H1 (cell line): ENCODE data around the gene RHBG. TPM values are rescaled to one million over a fixed set of nuclear protein-coding genes. Genes with fewer than 3 reads are reported as not detected.

Experiments
- CTCF ChIA-PET: fragments of 300-600 bp; sonication (Branson Sonifier 250); formaldehyde crosslinking; loops from one replicate; lab custom pipeline; 2021; ENCODE audit not compliant: partially characterized antibody; lab: Charles Lee
- POLR2A ChIA-PET: fragments of 300-600 bp; sonication (Branson Sonifier 250); formaldehyde crosslinking; loops from one replicate; lab custom pipeline; 2021; ENCODE audit warnings: inconsistent platforms; ENCODE audit not compliant: partially characterized antibody; lab: Charles Lee
- DNase-seq, 2 experiments: peaks; one replicate each; pipeline versions ENCODE4 v3.0.0 to v3.0.0-alpha.2; 2010 to 2022; ENCODE audit warnings: low spot score in 2 of 2, low read depth in 1 of 2, mixed read lengths in 1 of 2
- FAIRE-seq: peaks from 2 replicates; lab custom pipeline; 2011; peaks lifted over from hg19 to GRCh38; lab: Jason Lieb, UNC
- H2AFZ ChIP-seq: 2 replicates; pipeline ENCODE4 v1.8.1; 2012; ENCODE audit warnings: low read length, inconsistent platforms
- H2AK5ac ChIP-seq: 2 replicates; pipeline ENCODE4 v1.6.1; 2013; ENCODE audit warnings: low read depth, low read length
- H2BK120ac ChIP-seq: replicated peaks from 2 replicates; pipeline ENCODE3; 2013; ENCODE audit warnings: low read depth, low read length, inconsistent platforms
- H2BK12ac ChIP-seq: 2 replicates; pipeline ENCODE4 v1.6.1; 2013; ENCODE audit warnings: low read depth, low read length
- H2BK15ac ChIP-seq: 2 replicates; pipeline ENCODE4 v1.6.1; 2013; ENCODE audit warnings: low read length
- H2BK20ac ChIP-seq: 2 replicates; pipeline ENCODE4 v1.6.1; 2013; ENCODE audit warnings: low read length
- H2BK5ac ChIP-seq: 2 replicates; pipeline ENCODE4 v1.6.1; 2013; ENCODE audit warnings: low read depth, low read length
- H3K14ac ChIP-seq: 2 replicates; pipeline ENCODE4 v1.6.1; 2013; ENCODE audit warnings: inconsistent platforms; ENCODE audit not compliant: insufficient read length
- H3K18ac ChIP-seq: 2 replicates; pipeline ENCODE4 v1.6.1; 2013; ENCODE audit warnings: low read length; ENCODE audit errors: extremely low read depth
- H3K23ac ChIP-seq: 2 replicates; pipeline ENCODE4 v1.6.1; 2013; ENCODE audit warnings: inconsistent platforms; ENCODE audit not compliant: insufficient read length
- H3K23me2 ChIP-seq: 2 replicates; pipeline ENCODE4 v1.6.1; 2013; ENCODE audit warnings: low read depth, low read length
- H3K27ac ChIP-seq: 2 replicates; pipeline ENCODE4 v1.6.1; 2011; ENCODE audit warnings: low read depth, low read length, inconsistent platforms
- H3K27me3 ChIP-seq, 4 experiments: replicated peaks in 1 of 4; 1 replicate in 1 of 4; 2 replicates in 3 of 4; pipeline versions ENCODE4 v1.6.1 to v1.8.1; 2011 to 2013; ENCODE audit warnings: low read length in 3 of 4, mild to moderate bottlenecking in 3 of 4, inconsistent platforms in 2 of 4, mixed read lengths in 2 of 4, moderate library complexity in 1 of 4; ENCODE audit not compliant: control insufficient read depth in 3 of 4, insufficient read depth in 3 of 4; ENCODE audit errors: extremely low read depth in 1 of 4
- H3K36me3 ChIP-seq, 4 experiments: 2 replicates each; pipeline versions ENCODE4 v1.6.1 to v1.8.1; 2011 to 2013; ENCODE audit warnings: mild to moderate bottlenecking in 4 of 4, low read length in 3 of 4, moderate library complexity in 2 of 4, control low read depth in 1 of 4, inconsistent platforms in 1 of 4; ENCODE audit not compliant: insufficient read depth in 4 of 4, control insufficient read depth in 2 of 4
- H3K4ac ChIP-seq: replicated peaks from 2 replicates; pipeline ENCODE3; 2013; ENCODE audit warnings: low read length, low read depth, mixed read lengths, inconsistent platforms; ENCODE audit not compliant: insufficient read length
- H3K4me1 ChIP-seq, 4 experiments: replicated peaks in 1 of 4; 1 replicate in 1 of 4; 2 replicates in 3 of 4; pipeline versions ENCODE4 v1.6.1 to v1.8.1; 2011 to 2013; ENCODE audit warnings: low read length in 3 of 4, inconsistent platforms in 2 of 4, mixed read lengths in 1 of 4; ENCODE audit not compliant: insufficient read depth in 4 of 4, control insufficient read depth in 3 of 4
- H3K4me2 ChIP-seq, 2 experiments: 2 replicates each; pipeline versions ENCODE4 v1.6.1 to v1.8.1; 2011 to 2013; ENCODE audit warnings: low read depth in 2 of 2, low read length in 2 of 2, control low read depth in 1 of 2, inconsistent platforms in 1 of 2, mild to moderate bottlenecking in 1 of 2; ENCODE audit not compliant: insufficient read depth in 1 of 2
- H3K4me3 ChIP-seq, 4 experiments: fragments of 200-600, 300-600 bp in 1 of 4; sonication (generic), shearing (Covaris generic), sonication (Bioruptor Twin) in 1 of 4; 2 replicates each; pipeline versions ENCODE4 v1.5.1 to v1.8.1; 2011 to 2016; ENCODE audit warnings: low read length in 4 of 4, low read depth in 3 of 4, control low read depth in 2 of 4, inconsistent platforms in 2 of 4, mild to moderate bottlenecking in 2 of 4, mixed read lengths in 1 of 4, moderate library complexity in 1 of 4; ENCODE audit not compliant: insufficient read depth in 2 of 4; ENCODE audit errors: extremely low read depth in 1 of 4
- H3K56ac ChIP-seq: replicated peaks from 2 replicates; pipeline ENCODE3; 2013; ENCODE audit warnings: low read depth, mild to moderate bottlenecking, mixed read lengths, low read length, inconsistent platforms; ENCODE audit not compliant: insufficient read length
- H3K79me1 ChIP-seq: 2 replicates; pipeline ENCODE4 v1.6.1; 2013; ENCODE audit warnings: low read depth, low read length, control low read depth
- H3K79me2 ChIP-seq, 2 experiments: 2 replicates each; pipeline versions ENCODE4 v1.6.1 to v1.8.1; 2012 to 2013; ENCODE audit warnings: low read length in 2 of 2, mild to moderate bottlenecking in 2 of 2, inconsistent platforms in 1 of 2; ENCODE audit not compliant: insufficient read depth in 2 of 2, control insufficient read depth in 1 of 2
- H3K9ac ChIP-seq, 4 experiments: replicated peaks in 1 of 4; 1 replicate in 1 of 4; 2 replicates in 3 of 4; pipeline versions ENCODE4 v1.6.1 to v1.8.1; 2011 to 2013; ENCODE audit warnings: low read depth in 3 of 4, low read length in 3 of 4, control low read depth in 2 of 4, mild to moderate bottlenecking in 2 of 4, moderate library complexity in 2 of 4, inconsistent platforms in 1 of 4; ENCODE audit errors: extremely low read depth in 1 of 4
- H3K9me3 ChIP-seq, 2 experiments: 2 replicates each; pipeline versions ENCODE4 v1.6.1 to v1.8.1; 2012 to 2013; ENCODE audit warnings: mild to moderate bottlenecking in 2 of 2, moderate library complexity in 2 of 2, control low read depth in 1 of 2, inconsistent platforms in 1 of 2, low read depth in 1 of 2, low read length in 1 of 2, mixed read lengths in 1 of 2; ENCODE audit not compliant: insufficient read depth in 2 of 2
- H4K20me1 ChIP-seq, 2 experiments: replicated peaks in 1 of 2; 2 replicates each; pipeline versions ENCODE3 to v1.8.1; 2011 to 2013; ENCODE audit warnings: inconsistent platforms in 2 of 2, low read length in 2 of 2, mild to moderate bottlenecking in 1 of 2; ENCODE audit not compliant: insufficient read depth in 2 of 2, control insufficient read depth in 1 of 2
- H4K5ac ChIP-seq: 2 replicates; pipeline ENCODE4 v1.6.1; 2013; ENCODE audit warnings: low read length, low read depth, mixed read lengths, inconsistent platforms; ENCODE audit not compliant: insufficient read length
- H4K8ac ChIP-seq: 2 replicates; pipeline ENCODE4 v1.8.0; 2013; ENCODE audit warnings: mild to moderate bottlenecking, moderate library complexity, low read length, inconsistent platforms; ENCODE audit not compliant: insufficient read depth; ENCODE audit errors: extremely low read depth
- H4K91ac ChIP-seq: replicated peaks from 2 replicates; pipeline ENCODE3; 2013; ENCODE audit warnings: low read length, mixed read lengths, inconsistent platforms; ENCODE audit not compliant: insufficient read length
- BACH1 ChIP-seq: IDR thresholded peaks from 2 replicates; pipeline ENCODE4 v1.6.1; 2012; ENCODE audit warnings: low read length, improper control_type of control experiment
- EGR1 ChIP-seq: IDR thresholded peaks from 2 replicates; pipeline ENCODE4 v1.6.1; 2011; ENCODE audit warnings: low read depth, low read length, borderline replicate concordance
- GABPA ChIP-seq: IDR thresholded peaks from 2 replicates; pipeline ENCODE4 v1.6.1; 2011; ENCODE audit warnings: mild to moderate bottlenecking, low read length, moderate library complexity, borderline replicate concordance; ENCODE audit not compliant: insufficient read depth
- JUND ChIP-seq: IDR thresholded peaks from 2 replicates; pipeline ENCODE4 v1.6.1; 2011; ENCODE audit warnings: mild to moderate bottlenecking, improper control_type of control experiment, low read length
- SIX5 ChIP-seq: IDR thresholded peaks from 2 replicates; pipeline ENCODE4 v1.6.1; 2011; ENCODE audit warnings: mild to moderate bottlenecking, low read depth, low read length
- SP1 ChIP-seq: IDR thresholded peaks from 2 replicates; pipeline ENCODE4 v1.6.1; 2011; ENCODE audit warnings: low read depth, low read length
- TEAD4 ChIP-seq: IDR thresholded peaks from 2 replicates; pipeline ENCODE4 v1.6.1; 2012; ENCODE audit warnings: low read depth, low read length, inconsistent platforms, mixed read lengths
- WGBS, 2 experiments: shearing (Covaris generic) in 1 of 2; methylation state at CpG; one replicate each; pipeline versions ENCODE4 v1.1.6 to v1.1.7; 2013 to 2015; ENCODE audit warnings: low lambda C conversion rate in 2 of 2, mixed read lengths in 2 of 2, inconsistent platforms in 1 of 2, low coverage in 1 of 2, missing lambda C conversion rate in 1 of 2; ENCODE audit not compliant: insufficient replicate concordance in 2 of 2, insufficient coverage in 1 of 2, insufficient read length in 1 of 2; ENCODE audit errors: extremely low coverage in 1 of 2, missing lambda C conversion rate in 1 of 2; 5-methylcytosine and 5-hydroxymethylcytosine counted together
- polyA plus RNA-seq, 7 experiments: library from polyadenylated mRNA; depleted of rRNA in 3 of 7; stranded (reverse) in 5 of 7; unstranded in 2 of 7; fragments of >200 nt in 5 of 7; fragments of 200-250 nt in 2 of 7; gene quantifications; 1 replicate in 5 of 7; 2 replicates in 1 of 7; 4 replicates in 1 of 7; pipeline versions ENCODE4 v1.2.1 to v1.2.3, GENCODE V29; 2011 to 2013; ENCODE audit warnings: missing spikeins in 2 of 7, mixed read lengths in 2 of 7
- total RNA-seq: library from RNA; stranded (reverse); fragmentation: NEBNext Ultra II Directional; extraction: Animal tissue kit (Norgen Biotek cat#: 25700); gene quantifications from 2 replicates; pipeline ENCODE4 v1.2.1, GENCODE V29; 2021

Gene RHBG
- total and polyA plus RNA-seq, 2 of the 8 experiments (the other 6 are each of a cell fraction or from before 2014, with no cell fraction given), result 2.6 to 2.7 TPM

DNA sequence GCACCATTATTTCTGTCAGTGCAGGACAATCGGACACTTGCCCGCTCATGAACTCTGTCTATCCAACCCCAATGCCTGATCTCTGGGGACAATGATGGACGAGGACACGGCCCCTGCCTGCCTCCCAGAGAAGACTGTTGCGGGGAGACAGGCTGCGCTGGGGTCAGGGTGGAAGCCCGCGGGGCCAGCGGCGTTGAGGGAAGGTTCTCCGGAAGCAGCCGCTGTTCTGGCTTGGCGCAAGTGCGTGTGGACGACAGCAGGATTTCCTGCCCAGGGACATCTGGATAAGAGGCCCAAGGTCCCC lies 18.8 kb downstream of the RHBG start:
- Histone ChIP-seq H4K20me1 (no peaks in the 10 kb centered on the region), H2BK5ac (no peak overlapping the region), H3K23me2 (peaks cover 4% of the 10 kb centered on the region; the same call in 1 of the 2 replicates), H4K8ac (no peak overlapping the region), H3K23ac (no peak overlapping the region), H3K9me3 (no peaks in the 10 kb centered on the region), H4K5ac (no peak overlapping the region), H3K4me1 (peaks cover 4 to 40% (median 29%) of the 10 kb centered on the region in 4 experiments), H2BK12ac (peak overlapping the region; percentile 87; the same call in 1 of the 2 replicates), H2BK120ac (no peak overlapping the region), H3K14ac (no peak overlapping the region), H2AFZ (no peak overlapping the region), H2BK15ac (peak overlapping the region; percentile 74; the same call in 1 of the 2 replicates), H3K4me3 (peak overlapping the region; percentile 23 to 59 (median 32)), H3K4ac (no peak overlapping the region), H3K79me2 (no peaks in the 10 kb centered on the region), H3K4me2 (peak overlapping the region; percentile 57 to 85), H3K36me3 (no peaks in the 10 kb centered on the region), H3K18ac (peak overlapping the region; percentile 32), H4K91ac (no peak overlapping the region), H3K27me3 (peaks cover 14 to 64% (median 55%) of the 10 kb centered on the region in 4 experiments), H3K27ac (no peak overlapping the region), H3K9ac (no peak overlapping the region), H3K79me1 (no peaks in the 10 kb centered on the region), H3K56ac (peak overlapping the region; percentile 27), H2AK5ac (no peak overlapping the region), H2BK20ac (no peak overlapping the region)
- DNase-seq (peak in 1 of 2 experiments; percentile 64), FAIRE-seq (no peak)
- no peak for TF ChIP-seq JUND
- TF ChIP-seq GABPA, result peak; percentile 42; the same call in 1 of the 2 replicates
- no peak for TF ChIP-seq SP1
- TF ChIP-seq SIX5, result no peak
- no peak for TF ChIP-seq TEAD4
- no peak for TF ChIP-seq EGR1
- no peak for TF ChIP-seq BACH1
- ChIA-PET CTCF (interaction anchor here (3.4 to 26.1 kb wide), 10 partner anchors 10 to 63 kb away, joined by 18 to 574 read pairs (median 164); partner anchors contain the start of gene RHBG), POLR2A (interaction anchor here (1.5 to 7.3 kb wide), 4 partner anchors 32 to 55 kb away, joined by 5 to 26 read pairs (median 16); no protein-coding TSS in a partner anchor)
- WGBS, 2 experiments, result 35% methylated on average over 15 of the region's 15 CpGs; no CpG with 5 or more reads in 1 of the 2 experiments
